H1 (cell line): ENCODE data around the gene SSB. TPM values are rescaled to one million over a fixed set of nuclear protein-coding genes. Genes with fewer than 3 reads are reported as not detected.
A peak's percentile ranks its signal among the peaks of the same experiment; 100 is the strongest.

Source experiments
- RAD21 ChIP-seq, 2 experiments: IDR thresholded peaks in 1 of 2; conservative IDR thresholded peaks in 1 of 2; 2 replicates each; pipeline ENCODE4 v1.6.1; 2011; ENCODE audit warnings: low read depth in 2 of 2, low read length in 2 of 2, improper control_type of control experiment in 1 of 2, inconsistent platforms in 1 of 2, mild to moderate bottlenecking in 1 of 2, moderate library complexity in 1 of 2
- TCF12 ChIP-seq: IDR thresholded peaks from 2 replicates; pipeline ENCODE4 v1.6.1; 2011; ENCODE audit warnings: low read depth, mild to moderate bottlenecking, low read length
- polyA plus RNA-seq, 7 experiments: library from polyadenylated mRNA; depleted of rRNA in 3 of 7; stranded (reverse) in 5 of 7; unstranded in 2 of 7; fragments of >200 nt in 5 of 7; fragments of 200-250 nt in 2 of 7; gene quantifications; 1 replicate in 5 of 7; 2 replicates in 1 of 7; 4 replicates in 1 of 7; pipeline versions ENCODE4 v1.2.1 to v1.2.3, GENCODE V29; 2011 to 2013; ENCODE audit warnings: missing spikeins in 2 of 7, mixed read lengths in 2 of 7
- total RNA-seq: library from RNA; stranded (reverse); fragmentation: NEBNext Ultra II Directional; extraction: Animal tissue kit (Norgen Biotek cat#: 25700); gene quantifications from 2 replicates; pipeline ENCODE4 v1.2.1, GENCODE V29; 2021

SSB gene
- total and polyA plus RNA-seq, 2 of the 8 experiments (the other 6 are each of a cell fraction or from before 2014, with no cell fraction given): 60.8 to 270 TPM

DNA sequence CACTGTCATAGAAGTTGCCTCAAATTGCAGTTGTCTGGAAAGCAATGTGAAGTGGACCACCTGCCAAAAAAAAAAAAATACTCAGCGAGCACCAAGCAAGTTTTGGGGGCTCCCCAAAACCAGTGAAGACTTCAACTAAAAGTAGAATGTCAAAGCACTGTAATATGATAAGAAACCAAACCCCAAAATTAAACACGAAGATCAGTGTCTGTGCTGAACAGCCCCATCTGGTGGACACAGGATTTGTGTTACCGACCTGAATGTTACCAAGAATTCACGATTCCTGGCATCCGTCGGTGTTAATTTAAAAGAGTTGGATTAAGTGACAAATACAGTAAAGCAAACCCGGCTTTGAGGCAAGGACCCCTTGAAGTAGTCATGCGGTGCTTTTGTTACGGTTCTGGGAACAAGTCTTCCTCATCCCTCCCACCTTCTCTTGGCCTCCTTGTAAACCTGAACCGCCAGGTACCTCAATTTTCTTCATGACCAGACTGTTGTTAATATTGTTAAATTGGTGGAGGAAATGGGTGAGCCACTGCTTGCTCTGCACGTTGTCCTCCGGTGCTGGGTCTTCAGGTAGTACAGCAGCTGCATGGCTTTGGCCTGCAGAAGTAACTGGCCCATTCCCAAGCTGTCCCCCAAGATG lies 31.3 kb upstream of the SSB start (continued):
- TF ChIP-seq RAD21 (IDR thresholded peaks at IDR 0.05 in 1 of 2, conservative IDR thresholded peaks at IDR 0.05 in 1 of 2; ENCODE audit: low read depth in 2 of 2, low read length in 2 of 2) (peak; percentile 60 to 70), TCF12 (no peak)
